HG02973 (cell line): ENCODE data around the gene HELLS.
A peak's percentile ranks its signal among the peaks of the same experiment; 100 is the strongest.
"Not testable (repeated sequence)": the region's sequence is repeated elsewhere in the genome, so short reads cannot be mapped to it uniquely, and the experiment has no call there.

ENCODE experiments used
- ATAC-seq: cut with Tn5 transposase; IDR thresholded peaks from one replicate; pipeline ENCODE4 v1.9.1; 2021; ENCODE audit warnings: moderate library complexity; ENCODE audit not compliant: unreplicated experiment

The HELLS gene

GRCh38 chr10:94607111-94607510, 61.5 kb downstream of the HELLS start:
- ATAC-seq, result peak; percentile 81

DNA sequence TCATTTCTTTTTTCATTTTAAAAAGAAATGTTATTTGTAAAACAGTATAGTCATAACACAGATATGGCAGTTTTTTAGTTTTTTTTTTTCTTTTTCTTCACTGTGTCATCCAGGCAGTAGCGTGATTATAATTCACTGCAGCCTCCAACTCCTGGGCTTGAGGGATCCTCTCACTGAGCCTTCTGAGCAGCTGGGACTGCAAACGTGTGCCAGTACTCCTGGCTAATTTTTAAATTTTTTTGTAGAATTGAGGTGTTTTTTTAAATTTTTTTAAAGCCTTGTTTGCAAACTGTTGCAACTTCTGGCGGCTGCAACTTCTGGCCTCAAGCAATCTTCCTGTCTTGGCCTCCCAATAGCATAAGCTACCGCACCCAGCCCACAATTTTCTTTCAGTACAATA, 63.0 kb downstream of the HELLS start:
- ATAC-seq, result no peak

DNA sequence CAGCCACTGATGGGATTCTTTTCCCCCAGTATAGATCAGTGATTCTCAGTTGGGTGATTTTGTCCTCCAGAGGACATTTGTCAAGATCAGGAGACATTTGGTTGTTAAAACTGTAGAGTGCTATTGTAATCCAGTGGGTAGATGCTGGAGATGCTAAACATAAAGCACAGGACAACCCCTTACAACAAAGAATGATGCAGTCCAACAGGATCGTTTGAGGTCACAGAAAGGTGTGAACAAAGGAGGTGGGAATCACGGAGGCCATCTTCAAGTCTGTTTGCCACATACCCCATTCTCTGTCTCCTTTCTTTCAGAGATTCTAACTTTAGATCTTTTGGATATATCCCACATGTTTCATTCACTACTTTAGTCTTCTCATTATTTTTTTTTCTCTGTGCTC, 69.0 kb downstream of the HELLS start:
- ATAC-seq, result no peak

DNA sequence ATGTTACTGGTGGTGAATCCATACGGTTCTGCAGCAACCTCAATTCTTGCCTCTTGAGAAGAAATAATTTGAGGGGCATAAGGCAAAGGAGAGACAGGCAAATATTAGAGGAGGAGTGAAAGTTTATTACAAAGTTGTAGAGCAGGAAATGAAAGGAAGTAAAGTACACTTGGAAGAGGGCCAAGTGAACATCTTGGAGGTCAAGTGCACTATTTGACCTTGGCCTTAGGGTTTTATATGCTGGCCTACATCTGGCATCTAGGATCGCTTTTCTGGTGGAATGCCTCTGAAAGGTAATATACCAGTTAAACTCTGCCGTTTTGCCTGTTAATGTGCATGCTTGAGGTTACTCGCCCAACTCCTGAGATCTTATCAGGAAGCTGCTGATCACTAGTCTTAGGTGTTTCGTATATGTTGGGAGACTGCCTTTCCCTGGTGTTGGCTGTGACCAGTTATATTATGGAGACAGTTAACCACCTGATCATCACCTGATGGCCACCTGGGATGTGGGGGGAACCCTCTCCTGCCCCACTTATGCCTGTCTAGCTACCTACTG, 71.9 kb downstream of the HELLS start:
- ATAC-seq, result no peak

- ATAC-seq, result no peak
Measured at GRCh38 chr10:94622666-94623205, 77.1 kb downstream of the HELLS start.

- ATAC-seq, result no peak
Measured at GRCh38 chr10:94623572-94623971, 78.0 kb downstream of the HELLS start.

DNA sequence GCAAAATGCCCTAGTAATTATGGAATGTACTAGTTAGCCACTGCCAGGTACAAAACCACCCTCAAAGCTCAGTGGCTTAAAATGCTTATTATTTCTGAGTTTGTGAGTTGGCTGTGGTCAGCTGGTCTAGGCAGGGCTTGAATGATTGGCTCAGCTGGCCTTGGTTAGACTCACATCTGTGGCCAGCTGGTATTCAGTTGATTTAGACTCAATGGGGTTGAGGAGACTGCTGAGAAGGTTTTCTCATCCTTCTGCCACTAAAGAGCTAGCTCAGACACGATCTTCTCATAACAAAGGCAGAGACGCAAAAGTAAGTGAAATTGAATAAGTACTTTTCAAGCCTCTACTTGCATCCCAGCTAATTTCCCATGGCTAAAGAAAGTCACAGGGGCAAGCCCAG, 80.9 kb downstream of the HELLS start:
- no peak for ATAC-seq

DNA sequence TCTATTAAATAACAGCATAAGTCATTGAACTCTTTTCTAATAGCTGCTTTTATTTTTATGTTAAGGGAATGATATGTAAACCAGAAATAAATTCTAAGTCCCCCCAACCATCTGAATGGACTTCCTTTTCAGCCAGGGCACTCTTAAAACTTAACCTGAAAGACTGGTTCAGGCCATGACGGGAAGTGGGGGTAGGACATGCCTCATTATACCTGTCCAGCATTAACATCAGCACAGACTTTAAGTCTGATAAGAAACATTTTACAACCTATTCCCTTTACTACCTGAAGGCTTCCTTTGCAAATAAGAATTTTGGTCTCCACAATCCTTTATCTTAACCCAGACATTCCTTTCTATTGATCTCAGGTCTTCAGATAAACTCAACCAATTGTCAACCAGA, 81.9 kb downstream of the HELLS start:
- no peak for ATAC-seq

GRCh38 chr10:94630017-94630688, 84.6 kb downstream of the HELLS start:
- peak; percentile 51 for ATAC-seq

- no peak for ATAC-seq
Measured at GRCh38 chr10:94631077-94631875, 85.7 kb downstream of the HELLS start.

- no peak for ATAC-seq
Measured at GRCh38 chr10:94632954-94633353, 87.4 kb downstream of the HELLS start.

DNA sequence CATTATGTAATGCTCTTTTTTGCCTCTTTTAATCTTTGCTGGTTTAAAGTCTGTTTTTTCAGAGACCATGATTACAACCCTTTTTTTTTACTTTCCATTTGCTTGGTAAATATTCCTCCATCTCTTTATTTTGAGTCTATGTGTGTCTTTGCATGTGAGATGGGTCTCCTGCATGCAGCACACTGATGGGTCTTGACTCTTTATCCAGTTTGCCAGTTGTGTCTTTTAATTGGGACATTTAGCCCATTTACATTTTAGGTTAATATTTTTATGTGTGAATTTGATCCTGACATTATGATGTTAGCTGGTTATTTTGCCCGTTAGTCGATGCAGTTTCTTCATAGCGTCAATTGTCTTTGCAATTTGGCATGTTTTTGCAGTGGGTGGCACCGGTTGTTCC, 92.5 kb downstream of the HELLS start:
- ATAC-seq, result not testable (repeated sequence)

GRCh38 chr10:94639902-94640301, 94.3 kb downstream of the HELLS start:
- ATAC-seq, result no peak

DNA sequence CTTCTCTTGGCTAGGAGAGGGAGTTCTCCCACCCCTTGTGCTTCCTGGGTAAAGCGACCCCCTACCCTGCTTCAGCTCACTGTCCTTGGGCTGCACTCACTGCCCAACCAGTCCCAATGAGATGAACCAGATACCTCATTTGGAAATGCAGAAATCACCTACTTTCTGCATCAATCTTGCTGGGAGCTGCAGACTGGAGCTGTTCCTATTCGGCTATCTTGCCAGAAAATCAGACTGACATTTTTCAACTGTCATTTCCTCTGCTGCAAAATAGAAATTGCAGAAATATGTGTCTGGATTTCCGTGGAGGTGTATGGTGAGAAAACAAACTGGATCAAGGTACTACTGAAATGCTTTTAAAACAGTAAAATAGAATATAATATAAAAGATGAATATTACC, 95.0 kb downstream of the HELLS start:
- no peak for ATAC-seq

- ATAC-seq, result no peak
Measured at GRCh38 chr10:94641480-94641879, 95.9 kb downstream of the HELLS start.

DNA sequence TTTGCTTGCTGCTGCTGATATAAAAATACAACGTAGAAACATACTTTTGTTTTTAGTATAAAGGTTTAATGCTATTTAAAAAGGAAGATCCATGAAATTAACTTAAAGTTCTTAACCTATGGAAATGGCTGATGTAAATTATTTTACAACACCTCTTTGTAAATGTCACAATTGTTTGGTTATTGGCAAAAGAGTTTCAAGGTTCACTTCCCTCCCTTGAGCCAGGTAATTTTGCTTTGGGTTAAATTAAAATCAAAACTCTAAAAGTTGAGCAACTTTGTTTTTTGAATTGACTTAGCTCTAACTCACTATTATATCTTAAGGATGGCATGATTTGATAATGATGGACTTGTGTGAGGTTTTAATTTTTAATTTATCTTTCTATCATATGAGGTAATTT, 98.8 kb downstream of the HELLS start:
- no peak for ATAC-seq

GRCh38 chr10:94645285-94645684, 99.7 kb downstream of the HELLS start:
- ATAC-seq, result peak; percentile 68
